Measurements from ENCODE around the gene SLC2A3. TPM values are rescaled to one million over a fixed set of nuclear protein-coding genes. Genes with fewer than 3 reads are reported as not detected.
"Not testable (repeated sequence)": the region's sequence is repeated elsewhere in the genome, so short reads cannot be mapped to it uniquely, and the experiment has no call there.

SLC2A3 gene
- total RNA-seq, 1 experiment from 2014 or later, result 10.5 TPM

GRCh38 chr12:7881736-7882120 lies 54.3 kb downstream of the SLC2A3 start:
- H4K20me1 ChIP-seq (ENCODE audit: insufficient read depth); H3K9ac ChIP-seq (ENCODE audit: low read length); H3K4me3 ChIP-seq (replicated peaks in 1 of 2; ENCODE audit: low read depth in 1 of 2, low read length in 2 of 2); DNase-seq (ENCODE audit: low read depth, low spot score); H3K4me2 ChIP-seq (ENCODE audit: low read length); intact Hi-C loops (cut with micrococcal nuclease); H3K9me3 ChIP-seq (ENCODE audit: control insufficient read depth in 1 of 2, insufficient read depth in 1 of 2, low read depth in 1 of 2, low read length in 2 of 2); POLR2A ChIA-PET; H3K79me2 ChIP-seq (ENCODE audit: insufficient read depth, low read length); H3K27ac ChIP-seq (ENCODE audit: low read depth, low read length); H3K4me1 ChIP-seq (ENCODE audit: control insufficient read depth in 1 of 2, insufficient read depth in 2 of 2, low read length in 2 of 2); CTCF ChIA-PET; RAD21 ChIA-PET (ENCODE audit: low non-redundant PET in 1 of 2, low total read pairs in 2 of 2, uncharacterized antibody in 2 of 2, unreplicated experiment in 2 of 2); BruUV-seq (replicated peaks); H2AFZ ChIP-seq (ENCODE audit: low read depth, low read length, poor library complexity, severe bottlenecking); H3K9me2 ChIP-seq (ENCODE audit: insufficient read depth); H3K27me3 ChIP-seq (ENCODE audit: insufficient read depth, low read length); H3K36me3 ChIP-seq (ENCODE audit: control insufficient read depth in 1 of 2, insufficient read depth in 2 of 2, low read length in 2 of 2); ATAC-seq: not testable (repeated sequence)

DNA sequence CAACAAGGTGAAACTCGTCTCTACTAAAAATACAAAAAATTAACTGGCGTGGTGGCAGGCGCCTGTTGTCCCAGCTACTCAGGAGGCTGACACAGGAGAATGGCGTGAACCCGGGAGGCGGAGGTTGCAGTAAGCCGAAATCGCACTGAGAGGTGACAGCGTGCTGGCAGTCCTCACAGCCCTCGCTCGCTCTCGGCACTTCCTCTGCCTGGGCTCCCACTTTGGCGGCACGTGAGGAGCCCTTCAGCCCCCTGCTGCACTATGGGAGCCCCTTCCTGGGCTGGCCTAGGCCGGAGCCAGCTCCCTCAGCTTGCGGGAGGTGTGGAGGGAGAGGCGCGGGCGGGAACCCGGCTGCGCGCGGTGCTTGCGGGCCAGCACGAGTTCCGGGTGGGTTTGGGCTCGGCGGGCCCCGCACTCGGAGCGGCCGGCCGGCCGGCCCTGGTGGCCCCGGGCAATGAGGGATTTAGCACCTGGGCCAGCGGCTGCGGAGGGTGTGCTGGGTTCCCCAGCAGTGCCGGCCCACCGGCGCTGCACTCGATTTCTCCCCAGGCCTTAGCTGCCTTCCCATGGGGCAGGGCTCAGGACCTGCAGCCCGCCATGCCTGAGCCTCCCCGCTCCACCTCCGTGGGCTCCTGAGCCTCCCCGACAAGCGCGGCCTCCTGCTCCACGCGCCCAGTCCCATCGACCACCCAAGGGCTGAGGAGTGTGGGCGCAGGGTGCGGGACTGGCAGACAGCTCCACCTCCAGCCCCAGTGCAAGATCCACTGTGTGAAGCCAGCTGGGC lies 54.8 kb downstream of the SLC2A3 start:
- H3K9me3 ChIP-seq (ENCODE audit: control insufficient read depth in 1 of 2, insufficient read depth in 1 of 2, low read depth in 1 of 2, low read length in 2 of 2); H3K36me3 ChIP-seq (ENCODE audit: control insufficient read depth in 1 of 2, insufficient read depth in 2 of 2, low read length in 2 of 2); H2AFZ ChIP-seq (ENCODE audit: low read depth, low read length, poor library complexity, severe bottlenecking); RAD21 ChIA-PET (ENCODE audit: low non-redundant PET in 1 of 2, low total read pairs in 2 of 2, uncharacterized antibody in 2 of 2, unreplicated experiment in 2 of 2); H3K9ac ChIP-seq (ENCODE audit: low read length); H3K27me3 ChIP-seq (ENCODE audit: insufficient read depth, low read length); H3K27ac ChIP-seq (ENCODE audit: low read depth, low read length); DNase-seq (ENCODE audit: low read depth, low spot score); H3K4me1 ChIP-seq (ENCODE audit: control insufficient read depth in 1 of 2, insufficient read depth in 2 of 2, low read length in 2 of 2); H3K4me3 ChIP-seq (replicated peaks in 1 of 2; ENCODE audit: low read depth in 1 of 2, low read length in 2 of 2); ATAC-seq; intact Hi-C loops (cut with micrococcal nuclease); BruUV-seq (replicated peaks); H3K79me2 ChIP-seq (ENCODE audit: insufficient read depth, low read length); H4K20me1 ChIP-seq (ENCODE audit: insufficient read depth); CTCF ChIA-PET; POLR2A ChIA-PET; H3K9me2 ChIP-seq (ENCODE audit: insufficient read depth); H3K4me2 ChIP-seq (ENCODE audit: low read length): not testable (repeated sequence)

DNA sequence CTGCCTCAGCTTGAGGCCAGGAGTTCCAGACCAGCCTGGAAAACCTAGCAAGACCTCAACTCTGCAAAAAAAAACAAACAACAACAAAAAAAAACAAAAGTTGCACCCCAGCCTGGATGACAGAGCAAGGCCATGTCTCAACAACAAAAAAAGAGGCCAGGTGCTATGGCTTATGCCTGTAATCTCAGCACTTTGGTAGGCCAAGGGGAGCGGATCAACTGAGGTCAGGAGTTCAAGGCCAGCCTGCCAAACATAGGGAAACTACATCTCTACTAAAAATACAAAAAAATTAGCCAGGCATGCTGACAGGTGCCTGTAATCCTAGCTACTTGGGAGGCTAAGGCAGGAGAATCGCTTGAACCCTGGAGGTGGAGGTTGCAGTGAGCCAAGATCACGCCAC lies 56.7 kb downstream of the SLC2A3 start:
- DNase-seq (ENCODE audit: low read depth, low spot score), result no peak
- Histone ChIP-seq H3K79me2 (ENCODE audit: insufficient read depth, low read length) (no peaks in the 10 kb centered on the region), H3K9me3 (ENCODE audit: control insufficient read depth in 1 of 2, insufficient read depth in 1 of 2, low read depth in 1 of 2, low read length in 2 of 2) (no peaks in the 10 kb centered on the region), H3K9me2 (ENCODE audit: insufficient read depth) (no peaks in the 10 kb centered on the region), H3K4me3 (replicated peaks in 1 of 2; ENCODE audit: low read depth in 1 of 2, low read length in 2 of 2) (no peak overlapping the region), H3K36me3 (ENCODE audit: control insufficient read depth in 1 of 2, insufficient read depth in 2 of 2, low read length in 2 of 2) (no peaks in the 10 kb centered on the region), H3K27ac (ENCODE audit: low read depth, low read length) (no peak overlapping the region), H3K27me3 (ENCODE audit: insufficient read depth, low read length) (no peaks in the 10 kb centered on the region), H3K9ac (ENCODE audit: low read length) (no peak overlapping the region), H3K4me1 (ENCODE audit: control insufficient read depth in 1 of 2, insufficient read depth in 2 of 2, low read length in 2 of 2) (no peaks in the 10 kb centered on the region), H4K20me1 (ENCODE audit: insufficient read depth) (no peaks in the 10 kb centered on the region), H3K4me2 (ENCODE audit: low read length) (no peak overlapping the region), H2AFZ (ENCODE audit: low read depth, low read length, poor library complexity, severe bottlenecking) (no peak overlapping the region)
- ChIA-PET RAD21 (ENCODE audit: low non-redundant PET in 1 of 2, low total read pairs in 2 of 2, uncharacterized antibody in 2 of 2, unreplicated experiment in 2 of 2) (no interaction called here), POLR2A (interaction anchor here (0.6 kb wide), 1 partner anchor 15 kb away, joined by 3 read pairs; no protein-coding TSS in a partner anchor), CTCF (interaction anchor here (0.6 kb wide), 1 partner anchor 116 kb away, joined by 3 read pairs; no protein-coding TSS in a partner anchor)
- no TSS peak for BruUV-seq (replicated peaks)
- no peak for ATAC-seq
- intact Hi-C loops (cut with micrococcal nuclease), result no loop called here
- TF ChIP-seq, protein P1, sequence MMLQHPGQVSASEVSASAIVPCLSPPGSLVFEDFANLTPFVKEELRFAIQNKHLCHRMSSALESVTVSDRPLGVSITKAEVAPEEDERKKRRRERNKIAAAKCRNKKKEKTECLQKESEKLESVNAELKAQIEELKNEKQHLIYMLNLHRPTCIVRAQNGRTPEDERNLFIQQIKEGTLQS (IDR thresholded peaks at IDR 0.05), result no peak
- TF ChIP-seq CBX3 (IDR thresholded peaks at IDR 0.05; ENCODE audit: low read depth), result no peak
- no peak for TF ChIP-seq POLR2A (IDR thresholded peaks at IDR 0.05; ENCODE audit: borderline replicate concordance, extremely low read depth, insufficient read depth, insufficient read length)
- no peak for TF ChIP-seq SP1 (IDR thresholded peaks at IDR 0.05; ENCODE audit: low read depth)
- TF ChIP-seq MAX (IDR thresholded peaks at IDR 0.05), result no peak
- no peak for TF ChIP-seq TCF7L2 (IDR thresholded peaks at IDR 0.05; ENCODE audit: borderline replicate concordance, extremely low read depth, insufficient read depth, insufficient read length)
- no peak for TF ChIP-seq EZH2 (IDR thresholded peaks at IDR 0.05)
- TF ChIP-seq ZFX (IDR thresholded peaks at IDR 0.05), result no peak
- TF ChIP-seq ELF1 (IDR thresholded peaks at IDR 0.05; ENCODE audit: borderline replicate concordance, low read depth), result no peak
- TF ChIP-seq SRF (IDR thresholded peaks at IDR 0.05; ENCODE audit: low read depth), result no peak

Measured in HCT116 (cell line).